DND-41 (cell line): ENCODE results near the gene PDE4C.
A peak's percentile ranks its signal among the peaks of the same experiment; 100 is the strongest.

Experiments
- ATAC-seq: fragments of 200-7000 bp; cut with Tn5 transposase; 3 replicates; pipeline ENCODE4 v1.9.1; 2021; ENCODE audit warnings: low read depth; ENCODE audit not compliant: insufficient read depth
- DNase-seq: peaks from one replicate; pipeline ENCODE4 v3.0.0-alpha.2; 2020
- H2AFZ ChIP-seq: 2 replicates; pipeline ENCODE4 v1.6.0; 2012; ENCODE audit warnings: low read depth, low read length
- H3K27ac ChIP-seq: 2 replicates; pipeline ENCODE4 v1.5.1; 2012; ENCODE audit warnings: low read length, inconsistent platforms
- H3K27me3 ChIP-seq: fragments of 200-600 bp; sonication (generic); 2 replicates; pipeline ENCODE4 v1.6.0; 2012; ENCODE audit warnings: low read length, mild to moderate bottlenecking, inconsistent platforms; ENCODE audit not compliant: insufficient read depth, poor library complexity
- H3K36me3 ChIP-seq: 2 replicates; pipeline ENCODE4 v1.5.1; 2012; ENCODE audit warnings: low read length, inconsistent platforms; ENCODE audit not compliant: insufficient read depth
- H3K4me1 ChIP-seq: 2 replicates; pipeline ENCODE4 v1.5.1; 2012; ENCODE audit warnings: mild to moderate bottlenecking, low read length; ENCODE audit not compliant: insufficient read depth
- H3K4me2 ChIP-seq: 2 replicates; pipeline ENCODE4 v1.6.0; 2012; ENCODE audit warnings: mild to moderate bottlenecking, moderate library complexity, low read length, inconsistent platforms; ENCODE audit not compliant: insufficient read depth
- H3K4me3 ChIP-seq, 2 experiments: fragments of 200-600 bp in 1 of 2; shearing (Covaris generic) in 1 of 2; 2 replicates each; pipeline ENCODE4 v1.5.1; 2012 to 2016; ENCODE audit warnings: inconsistent platforms in 2 of 2, low read length in 2 of 2, mild to moderate bottlenecking in 2 of 2, low read depth in 1 of 2, moderate library complexity in 1 of 2
- H3K79me2 ChIP-seq: 2 replicates; pipeline ENCODE4 v1.6.0; 2012; ENCODE audit warnings: low read length, inconsistent platforms; ENCODE audit not compliant: insufficient read depth
- H3K9ac ChIP-seq: 2 replicates; pipeline ENCODE4 v1.6.0; 2012; ENCODE audit warnings: low read depth, mild to moderate bottlenecking, inconsistent platforms, low read length, moderate library complexity
- H3K9me3 ChIP-seq: 2 replicates; pipeline ENCODE4 v1.5.1; 2012; ENCODE audit warnings: low read length, moderate library complexity, mild to moderate bottlenecking, inconsistent platforms; ENCODE audit not compliant: insufficient read depth, severe bottlenecking
- H4K20me1 ChIP-seq: 2 replicates; pipeline ENCODE4 v1.6.0; 2012; ENCODE audit warnings: low read length; ENCODE audit not compliant: insufficient read depth
- EZH2 ChIP-seq: IDR thresholded peaks from 3 replicates; pipeline ENCODE4 v1.6.1; 2012; ENCODE audit warnings: borderline replicate concordance, low read depth, mild to moderate bottlenecking, moderate library complexity, low read length, inconsistent platforms; ENCODE audit not compliant: severe bottlenecking
- TF ChIP-seq, protein P1 (sequence below): IDR thresholded peaks from 2 replicates; pipeline ENCODE4 v1.5.1; 2012; ENCODE audit warnings: borderline replicate concordance, low read length, moderate library complexity, mild to moderate bottlenecking; ENCODE audit not compliant: poor library complexity, severe bottlenecking; ENCODE audit errors: extremely low read depth

PDE4C gene

DNA sequence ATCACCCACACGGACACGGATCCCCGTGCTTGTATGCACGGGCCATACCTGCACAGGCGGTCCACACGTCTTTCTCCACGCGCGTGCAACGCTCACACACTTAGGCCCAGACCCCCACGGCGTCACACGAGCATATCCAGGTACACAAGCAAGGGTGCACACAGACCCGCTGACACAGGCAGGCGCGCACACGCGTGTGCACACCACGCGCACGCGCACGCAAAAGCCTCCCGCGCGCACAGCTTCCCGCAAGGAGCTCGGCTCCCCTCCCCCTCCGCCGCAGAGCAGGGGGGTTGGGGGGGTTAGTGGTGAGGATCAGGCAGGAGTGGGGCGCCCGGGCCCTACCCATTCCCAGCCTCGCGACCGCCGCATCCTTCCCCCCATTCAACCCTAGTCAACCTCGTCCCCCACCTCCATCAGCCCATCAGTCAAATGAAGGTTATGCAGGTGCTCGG lies 22.8 kb downstream of the PDE4C start:
- Histone ChIP-seq H3K4me2 (peak overlapping the region; percentile 95), H3K36me3 (peaks cover 6% of the 10 kb centered on the region; the same call in 1 of the 2 replicates), H3K9ac (peak overlapping the region; percentile 58), H3K4me1 (peaks cover 29% of the 10 kb centered on the region), H3K4me3 (peak overlapping the region; percentile 26 to 80; a peak in 3 of 4 replicates), H3K79me2 (0 out of 2 replicates have a peak, but pooled peaks cover 4% of the 10 kb centered on the region), H3K27me3 (no peaks in the 10 kb centered on the region), H4K20me1 (peaks cover 11% of the 10 kb centered on the region; the same call in 1 of the 2 replicates), H2AFZ (peak overlapping the region; percentile 84), H3K27ac (peak overlapping the region; percentile 52), H3K9me3 (no peaks in the 10 kb centered on the region)
- no peak for TF ChIP-seq EZH2
- TF ChIP-seq, protein P1, sequence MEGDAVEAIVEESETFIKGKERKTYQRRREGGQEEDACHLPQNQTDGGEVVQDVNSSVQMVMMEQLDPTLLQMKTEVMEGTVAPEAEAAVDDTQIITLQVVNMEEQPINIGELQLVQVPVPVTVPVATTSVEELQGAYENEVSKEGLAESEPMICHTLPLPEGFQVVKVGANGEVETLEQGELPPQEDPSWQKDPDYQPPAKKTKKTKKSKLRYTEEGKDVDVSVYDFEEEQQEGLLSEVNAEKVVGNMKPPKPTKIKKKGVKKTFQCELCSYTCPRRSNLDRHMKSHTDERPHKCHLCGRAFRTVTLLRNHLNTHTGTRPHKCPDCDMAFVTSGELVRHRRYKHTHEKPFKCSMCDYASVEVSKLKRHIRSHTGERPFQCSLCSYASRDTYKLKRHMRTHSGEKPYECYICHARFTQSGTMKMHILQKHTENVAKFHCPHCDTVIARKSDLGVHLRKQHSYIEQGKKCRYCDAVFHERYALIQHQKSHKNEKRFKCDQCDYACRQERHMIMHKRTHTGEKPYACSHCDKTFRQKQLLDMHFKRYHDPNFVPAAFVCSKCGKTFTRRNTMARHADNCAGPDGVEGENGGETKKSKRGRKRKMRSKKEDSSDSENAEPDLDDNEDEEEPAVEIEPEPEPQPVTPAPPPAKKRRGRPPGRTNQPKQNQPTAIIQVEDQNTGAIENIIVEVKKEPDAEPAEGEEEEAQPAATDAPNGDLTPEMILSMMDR, result no peak
- ATAC-seq, result peak; percentile 28
- DNase-seq, result peak; percentile 67

DNA sequence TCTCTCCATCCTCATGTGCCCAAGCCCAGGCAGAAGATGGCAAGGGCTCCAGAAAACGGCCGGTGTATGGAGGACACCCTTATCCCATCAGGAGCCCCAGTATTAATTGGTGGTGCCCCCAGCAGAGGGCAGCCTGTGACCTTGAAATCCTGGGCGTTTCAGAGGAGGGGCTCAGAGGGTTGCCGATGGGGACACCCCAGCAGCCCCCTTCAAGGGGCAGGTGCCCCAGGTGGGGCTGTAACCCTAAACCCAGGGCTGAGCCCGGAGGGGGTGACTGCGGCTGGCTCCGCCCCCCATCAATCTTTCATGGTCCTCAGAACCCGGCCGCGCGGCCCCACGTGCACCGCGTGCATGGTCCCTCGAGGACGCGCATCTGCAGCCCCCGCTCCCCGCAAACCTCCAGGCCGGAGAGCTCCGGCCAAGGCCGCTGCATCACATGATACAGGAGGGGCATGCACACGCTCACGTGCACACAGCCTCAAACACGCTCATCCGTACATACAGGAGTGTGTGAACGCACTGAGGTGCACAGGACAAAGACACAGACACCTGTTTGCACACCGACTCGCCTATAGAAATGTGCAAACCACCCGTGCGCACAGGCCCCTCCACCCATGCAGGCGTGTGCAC lies 23.3 kb downstream of the PDE4C start:
- Histone ChIP-seq H3K4me3 (peak overlapping the region; percentile 26 to 80; a peak in 3 of 4 replicates), H3K4me2 (peak overlapping the region; percentile 95), H3K27me3 (no peaks in the 10 kb centered on the region), H3K9ac (peak overlapping the region; percentile 58), H3K36me3 (peaks cover 11% of the 10 kb centered on the region; the same call in 1 of the 2 replicates), H3K79me2 (0 out of 2 replicates have a peak, but pooled peaks cover 4% of the 10 kb centered on the region), H3K27ac (no peak overlapping the region; the same call in 1 of the 2 replicates), H3K9me3 (no peaks in the 10 kb centered on the region), H4K20me1 (peaks cover 11% of the 10 kb centered on the region; the same call in 1 of the 2 replicates), H2AFZ (peak overlapping the region; percentile 84), H3K4me1 (peaks cover 29% of the 10 kb centered on the region)
- TF ChIP-seq, protein P1, result peak; percentile 45
- TF ChIP-seq EZH2, result no peak
- no peak for ATAC-seq
- DNase-seq, result no peak

DNA sequence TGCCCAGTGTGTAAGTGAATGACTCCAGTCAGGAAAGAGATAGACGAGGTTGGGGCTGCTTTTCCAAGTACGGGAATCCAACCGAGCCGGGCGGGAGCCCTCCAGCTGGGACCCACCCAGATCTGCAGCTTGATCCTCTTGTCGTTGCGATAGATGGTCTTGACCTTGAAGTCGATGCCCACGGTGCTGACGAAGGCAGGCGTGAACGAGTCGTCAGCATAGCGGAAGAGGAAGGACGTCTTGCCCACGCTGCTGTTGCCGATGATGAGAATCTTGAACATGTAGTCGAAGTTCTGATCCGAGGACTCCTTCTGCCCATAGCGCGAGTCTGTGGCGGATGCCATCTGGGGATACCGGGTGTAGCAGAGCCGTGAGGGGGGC lies 23.9 kb downstream of the PDE4C start:
- Histone ChIP-seq H3K4me3 (no peak overlapping the region), H3K9ac (no peak overlapping the region), H3K4me1 (peaks cover 29% of the 10 kb centered on the region), H3K27me3 (no peaks in the 10 kb centered on the region), H3K9me3 (no peaks in the 10 kb centered on the region), H3K4me2 (peak overlapping the region; percentile 95; the same call in 1 of the 2 replicates), H3K79me2 (0 out of 2 replicates have a peak, but pooled peaks cover 4% of the 10 kb centered on the region), H2AFZ (no peak overlapping the region), H3K27ac (no peak overlapping the region), H4K20me1 (peaks cover 11% of the 10 kb centered on the region; the same call in 1 of the 2 replicates), H3K36me3 (peaks cover 13% of the 10 kb centered on the region; the same call in 1 of the 2 replicates)
- ATAC-seq, result no peak
- no peak for DNase-seq
- TF ChIP-seq EZH2, result no peak
- TF ChIP-seq, protein P1, result no peak
